A549 (cell line): ENCODE results near the gene F5.

Experiments used
- CHD2 ChIP-seq: fragments of 150-350 bp; IDR thresholded peaks from 2 replicates; pipeline ENCODE4 v1.6.1; 2014; ENCODE audit warnings: low read length; ENCODE audit not compliant: partially characterized antibody
- HDAC2 ChIP-seq: fragments of 200-600 bp; sonication (generic); IDR thresholded peaks from 2 replicates; pipeline ENCODE4 v1.6.1; 2016
- KDM1A ChIP-seq: fragments of 200-600 bp; sonication (generic); IDR thresholded peaks from 2 replicates; pipeline ENCODE4 v1.6.1; 2016; ENCODE audit warnings: low read depth, mild to moderate bottlenecking
- MAFK ChIP-seq: fragments of 450-650 bp; IDR thresholded peaks from 2 replicates; pipeline ENCODE4 v1.6.1; 2014; ENCODE audit not compliant: partially characterized antibody
- MAX ChIP-seq: IDR thresholded peaks from 2 replicates; pipeline ENCODE4 v1.6.1; 2012

- TF ChIP-seq HDAC2 (no peak), MAX (no peak), KDM1A (no peak), MAFK (no peak), CHD2 (no peak)
Measured at GRCh38 chr1:169483500-169483966, 102.7 kb downstream of the F5 start.
